H1 (cell line): ENCODE measurements around the gene LHX5. TPM values are rescaled to one million over a fixed set of nuclear protein-coding genes. Genes with fewer than 3 reads are reported as not detected.

Experiments
- CBX5 ChIP-seq: fragments of 300-800, 300-1000 bp; sonication (generic); IDR thresholded peaks from 2 replicates; pipeline ENCODE4 v1.7.1; 2016; ENCODE audit warnings: antibody characterized with exemption, low read length, low read depth
- CHD1 ChIP-seq: IDR thresholded peaks from 2 replicates; pipeline ENCODE4 v1.6.1; 2012; ENCODE audit warnings: low read depth, low read length, improper control_type of control experiment
- SIN3A ChIP-seq, 2 experiments: IDR thresholded peaks in 1 of 2; conservative IDR thresholded peaks in 1 of 2; 2 replicates each; pipeline ENCODE4 v1.6.1; 2011 to 2012; ENCODE audit warnings: low read length in 2 of 2, improper control_type of control experiment in 1 of 2, low read depth in 1 of 2, mild to moderate bottlenecking in 1 of 2
- SRF ChIP-seq: IDR thresholded peaks from 2 replicates; pipeline ENCODE4 v1.6.1; 2011; ENCODE audit warnings: mild to moderate bottlenecking, low read depth, low read length, moderate library complexity
- polyA plus RNA-seq, 7 experiments: library from polyadenylated mRNA; depleted of rRNA in 3 of 7; stranded (reverse) in 5 of 7; unstranded in 2 of 7; fragments of >200 nt in 5 of 7; fragments of 200-250 nt in 2 of 7; gene quantifications; 1 replicate in 5 of 7; 2 replicates in 1 of 7; 4 replicates in 1 of 7; pipeline versions ENCODE4 v1.2.1 to v1.2.3, GENCODE V29; 2011 to 2013; ENCODE audit warnings: missing spikeins in 2 of 7, mixed read lengths in 2 of 7
- total RNA-seq: library from RNA; stranded (reverse); fragmentation: NEBNext Ultra II Directional; extraction: Animal tissue kit (Norgen Biotek cat#: 25700); gene quantifications from 2 replicates; pipeline ENCODE4 v1.2.1, GENCODE V29; 2021

Gene LHX5
- total and polyA plus RNA-seq, 2 of the 8 experiments (the other 6 are each of a cell fraction or from before 2014, with no cell fraction given) = 0.47 to 1.1 TPM

- no peak for TF ChIP-seq SIN3A (conservative IDR thresholded peaks at IDR 0.05 in 1 of 2, IDR thresholded peaks at IDR 0.05 in 1 of 2; ENCODE audit: low read depth in 1 of 2, low read length in 2 of 2)
- TF ChIP-seq SRF = no peak
- no peak for TF ChIP-seq CBX5
- TF ChIP-seq CHD1 = no peak
These were observed 42.9 kb upstream of the LHX5 start (continued) for GRCh38 chr12:113514602-113515001.
